ENCODE results near the gene UMAD1. TPM values are rescaled to one million over a fixed set of nuclear protein-coding genes. Genes with fewer than 3 reads are reported as not detected.

UMAD1 gene
- polyA plus RNA-seq, 1 of the 3 experiments (the other 2 are of a cell fraction): 13.9 TPM

- H3K9me3 ChIP-seq: no peaks in the 10 kb centered on the region
- H3K4me2 ChIP-seq: no peak overlapping the region
- no peaks in the 10 kb centered on the region for H4K20me1 ChIP-seq (ENCODE audit: insufficient read depth)
- H3K36me3 ChIP-seq (replicated peaks in 1 of 2; ENCODE audit: control insufficient read depth in 1 of 2, insufficient read depth in 2 of 2, low read length in 1 of 2): no peaks in the 10 kb centered on the region
- no peaks in the 10 kb centered on the region for H3K9me2 ChIP-seq
- no peak for TF ChIP-seq NRF1 (IDR thresholded peaks at IDR 0.05; ENCODE audit: low read depth, low read length)
- H3K27me3 ChIP-seq (ENCODE audit: insufficient read depth): no peaks in the 10 kb centered on the region
- DNase-seq: no peak
- 90% methylated on average over 1 of the region's 1 CpG for WGBS (ENCODE audit: low lambda C conversion rate)
- no peaks in the 10 kb centered on the region; the same call in 1 of the 2 replicates for H3K79me2 ChIP-seq (ENCODE audit: insufficient read depth)
- H3K27ac ChIP-seq (ENCODE audit: low read depth in 2 of 2, low read length in 1 of 2): no peak overlapping the region
- H2AFZ ChIP-seq (ENCODE audit: low read depth): no peak overlapping the region
- CTCF ChIA-PET: no interaction called here
- H3K4me3 ChIP-seq (ENCODE audit: low read depth in 2 of 2, low read length in 1 of 2): no peak overlapping the region
- H3K9ac ChIP-seq: no peak overlapping the region
- peaks cover 3% of the 10 kb centered on the region for H3F3A ChIP-seq (replicated peaks; ENCODE audit: insufficient read depth)
- H3K4me1 ChIP-seq (ENCODE audit: control insufficient read depth in 1 of 2, insufficient read depth in 2 of 2, low read depth in 1 of 2, low read length in 1 of 2): peaks cover 14 to 33% of the 10 kb centered on the region in 2 experiments; a peak in 3 of 4 replicates
- POLR2A ChIA-PET: no interaction called here
Observed at GRCh38 chr7:7706101-7706511, 65.6 kb downstream of the UMAD1 start.

GRCh38 chr7:7706556-7707172 lies 66.1 kb downstream of the UMAD1 start:
- Histone ChIP-seq H3K9ac (no peak overlapping the region), H3K4me2 (no peak overlapping the region), H3K9me3 (no peaks in the 10 kb centered on the region), H3K27ac (ENCODE audit: low read depth in 2 of 2, low read length in 1 of 2) (peak overlapping the region in 1 of 2 experiments; percentile 67; a peak in 2 of 4 replicates), H3K4me3 (ENCODE audit: low read depth in 2 of 2, low read length in 1 of 2) (no peak overlapping the region), H3F3A (replicated peaks; ENCODE audit: insufficient read depth) (peaks cover 3% of the 10 kb centered on the region), H4K20me1 (ENCODE audit: insufficient read depth) (no peaks in the 10 kb centered on the region), H2AFZ (ENCODE audit: low read depth) (no peak overlapping the region), H3K27me3 (ENCODE audit: insufficient read depth) (no peaks in the 10 kb centered on the region), H3K79me2 (ENCODE audit: insufficient read depth) (no peaks in the 10 kb centered on the region; the same call in 1 of the 2 replicates), H3K9me2 (no peaks in the 10 kb centered on the region), H3K4me1 (ENCODE audit: control insufficient read depth in 1 of 2, insufficient read depth in 2 of 2, low read depth in 1 of 2, low read length in 1 of 2) (peaks cover 14 to 29% of the 10 kb centered on the region in 2 experiments; a peak in 3 of 4 replicates), H3K36me3 (replicated peaks in 1 of 2; ENCODE audit: control insufficient read depth in 1 of 2, insufficient read depth in 2 of 2, low read length in 1 of 2) (no peaks in the 10 kb centered on the region)
- POLR2A ChIA-PET: no interaction called here
- DNase-seq: no peak
- CTCF ChIA-PET: no interaction called here
- TF ChIP-seq NFIC (IDR thresholded peaks at IDR 0.05; ENCODE audit: borderline replicate concordance) (no peak), TCF12 (IDR thresholded peaks at IDR 0.05) (no peak), RCOR1 (IDR thresholded peaks at IDR 0.05; ENCODE audit: low read length) (no peak), ZBTB33 (IDR thresholded peaks at IDR 0.05; ENCODE audit: borderline replicate concordance, low read depth) (no peak), SIN3A (IDR thresholded peaks at IDR 0.05; ENCODE audit: borderline replicate concordance, low read depth, low read length) (no peak), MEF2A (IDR thresholded peaks at IDR 0.05; ENCODE audit: borderline replicate concordance, low read depth) (no peak), REST (IDR thresholded peaks at IDR 0.05; ENCODE audit: low read depth, low read length) (no peak), FOSL2 (IDR thresholded peaks at IDR 0.05; ENCODE audit: borderline replicate concordance, low read depth) (no peak), USF1 (IDR thresholded peaks at IDR 0.05; ENCODE audit: borderline replicate concordance, low read depth) (no peak), RAD21 (IDR thresholded peaks at IDR 0.05; ENCODE audit: low read length) (no peak), CHD2 (IDR thresholded peaks at IDR 0.05; ENCODE audit: low read length, partially characterized antibody) (no peak), TEAD4 (IDR thresholded peaks at IDR 0.05; ENCODE audit: borderline replicate concordance, insufficient read depth) (no peak)
- 95% methylated on average over 4 of the region's 4 CpGs for WGBS (ENCODE audit: low lambda C conversion rate)
